Hematopoietic multipotent progenitor cell treated with erythropoietin and hydrocortisone succinate and interleukin-3 and kit ligand, for 17 days (in vitro differentiated cells): ENCODE measurements around the gene NXPE2.

Experiments used
- DNase-seq: peaks from one replicate; pipeline ENCODE4 v3.0.0-alpha.2; 2015; ENCODE audit warnings: low spot score

Gene NXPE2

GRCh38 chr11:114745150-114745671 lies 66.9 kb downstream of the NXPE2 start:
- DNase-seq: no peak

GRCh38 chr11:114746013-114746412 lies 67.7 kb downstream of the NXPE2 start:
- no peak for DNase-seq
